CD14-positive monocyte (primary cell): ENCODE data around the gene PARP2. TPM values are rescaled to one million over a fixed set of nuclear protein-coding genes. Genes with fewer than 3 reads are reported as not detected.

Experiments
- DNase-seq, 3 donors: peaks; one replicate each; pipeline ENCODE4 v3.0.0-alpha.2; 2011 to 2022
- H2AFZ ChIP-seq: 2 replicates; pipeline ENCODE4 v1.6.0; 2012; ENCODE audit warnings: mild to moderate bottlenecking, low read depth, low read length, inconsistent platforms; ENCODE audit not compliant: insufficient read depth, poor library complexity, severe bottlenecking
- H3K27ac ChIP-seq, 2 donors: 1 replicate in 1 of 2; 2 replicates in 1 of 2; pipeline ENCODE4 v1.5.1; 2012 to 2013; ENCODE audit warnings: low read length in 2 of 2, control low read depth in 1 of 2, inconsistent platforms in 1 of 2, low read depth in 1 of 2, mild to moderate bottlenecking in 1 of 2
- H3K27me3 ChIP-seq, 2 donors: one replicate each; pipeline versions ENCODE4 v1.6.0 to v1.6.1; 2011 to 2013; ENCODE audit warnings: low read length in 2 of 2; ENCODE audit not compliant: control insufficient read depth in 2 of 2, insufficient read depth in 2 of 2
- H3K36me3 ChIP-seq, 2 donors: replicated peaks in 1 of 2; 1 replicate in 1 of 2; 2 replicates in 1 of 2; pipeline versions ENCODE4 v1.5.1 to v1.6.1; 2012 to 2013; ENCODE audit warnings: low read length in 2 of 2, control low read depth in 1 of 2, inconsistent platforms in 1 of 2, mild to moderate bottlenecking in 1 of 2; ENCODE audit not compliant: insufficient read depth in 2 of 2, control insufficient read depth in 1 of 2
- H3K4me1 ChIP-seq, 2 donors: 1 replicate in 1 of 2; 2 replicates in 1 of 2; pipeline versions ENCODE4 v1.5.1 to v1.6.1; 2012 to 2013; ENCODE audit warnings: low read length in 2 of 2, control low read depth in 1 of 2, inconsistent platforms in 1 of 2, mild to moderate bottlenecking in 1 of 2, moderate library complexity in 1 of 2; ENCODE audit not compliant: insufficient read depth in 2 of 2, control insufficient read depth in 1 of 2
- H3K4me2 ChIP-seq: replicated peaks from 2 replicates; pipeline ENCODE3; 2012; ENCODE audit warnings: low read length, moderate library complexity, mild to moderate bottlenecking; ENCODE audit not compliant: poor library complexity, severe bottlenecking; ENCODE audit errors: extremely low read depth
- H3K4me3 ChIP-seq, 3 experiments: fragments of 200-600 bp in 1 of 3; sonication (generic) in 1 of 3; replicated peaks in 1 of 3; 1 replicate in 2 of 3; 2 replicates in 1 of 3; pipeline ENCODE4 v1.5.1; 2011 to 2013; ENCODE audit warnings: low read length in 3 of 3, mild to moderate bottlenecking in 3 of 3, control low read depth in 2 of 3, low read depth in 2 of 3, inconsistent platforms in 1 of 3, moderate library complexity in 1 of 3
- H3K79me2 ChIP-seq: 2 replicates; pipeline ENCODE4 v1.6.0; 2012; ENCODE audit warnings: mild to moderate bottlenecking, control low read depth, inconsistent platforms, low read length, moderate library complexity; ENCODE audit not compliant: insufficient read depth
- H3K9ac ChIP-seq: 2 replicates; pipeline ENCODE4 v1.6.0; 2017; ENCODE audit warnings: low read length, mild to moderate bottlenecking; ENCODE audit not compliant: insufficient read depth, poor library complexity, severe bottlenecking
- H3K9me3 ChIP-seq, 2 donors: replicated peaks in 1 of 2; 1 replicate in 1 of 2; 2 replicates in 1 of 2; pipeline versions ENCODE4 v1.5.1 to v1.6.1; 2012 to 2013; ENCODE audit warnings: low read length in 2 of 2, control low read depth in 1 of 2; ENCODE audit not compliant: control insufficient read depth in 1 of 2, insufficient read depth in 1 of 2
- H4K20me1 ChIP-seq: 2 replicates; pipeline ENCODE4 v1.6.0; 2012; ENCODE audit warnings: mild to moderate bottlenecking, low read length, control low read depth, moderate library complexity; ENCODE audit not compliant: insufficient read depth
- H3K27ac Mint-ChIP-seq, 7 donors: one replicate each; pipeline ENCODE4 v1.8.0; 2020; ENCODE audit warnings: mild to moderate bottlenecking in 7 of 7, mixed read lengths in 7 of 7, moderate library complexity in 6 of 7, inconsistent platforms in 2 of 7
- H3K27me3 Mint-ChIP-seq, 3 donors: one replicate each; pipeline ENCODE4 v1.8.0; 2021 to 2022; ENCODE audit warnings: low read depth in 3 of 3, mild to moderate bottlenecking in 3 of 3, mixed read lengths in 3 of 3, moderate library complexity in 3 of 3, inconsistent platforms in 1 of 3
- H3K36me3 Mint-ChIP-seq, 2 donors: one replicate each; pipeline ENCODE4 v1.8.0; 2020; ENCODE audit warnings: mixed read lengths in 2 of 2, inconsistent platforms in 1 of 2, mild to moderate bottlenecking in 1 of 2
- H3K4me1 Mint-ChIP-seq: one replicate; pipeline ENCODE4 v1.8.0; 2020; ENCODE audit warnings: mild to moderate bottlenecking, mixed read lengths
- H3K4me3 Mint-ChIP-seq, 2 donors: one replicate each; pipeline ENCODE4 v1.8.0; 2020; ENCODE audit warnings: mild to moderate bottlenecking in 2 of 2, mixed read lengths in 2 of 2, moderate library complexity in 1 of 2
- H3K9me3 Mint-ChIP-seq, 7 donors: one replicate each; pipeline ENCODE4 v1.8.0; 2020 to 2022; ENCODE audit warnings: mixed read lengths in 7 of 7, mild to moderate bottlenecking in 6 of 7, moderate library complexity in 6 of 7, inconsistent platforms in 2 of 7
- WGBS: methylation state at CpG from one replicate; pipeline ENCODE4 v1.1.5; 2013; ENCODE audit warnings: missing lambda C conversion rate; ENCODE audit not compliant: insufficient coverage; 5-methylcytosine and 5-hydroxymethylcytosine counted together
- intact Hi-C, 2 donors: fragments of 100-400 bp; cut with micrococcal nuclease; formaldehyde crosslinking; loops; one replicate each; pipeline versions ENCODE4 v1.15.0 to v1.15.1; 2023
- polyA plus RNA-seq, 3 donors: library from polyadenylated mRNA; depleted of rRNA in 1 of 3; unstranded in 2 of 3; stranded (reverse) in 1 of 3; fragments of 300-500 nt in 2 of 3; fragments of >200 nt in 1 of 3; fragmentation: Illumina TruSeq in 2 of 3; gene quantifications; 1 replicate in 2 of 3; 2 replicates in 1 of 3; pipeline ENCODE4 v1.2.3, GENCODE V29; 2012 to 2021
- TF ChIP-seq, protein P1 (sequence below): fragments of 200-600 bp; IDR thresholded peaks from one replicate; pipeline ENCODE4 v1.8.0; 2022; ENCODE audit warnings: antibody characterized with exemption, mild to moderate bottlenecking

The PARP2 gene
- polyA plus RNA-seq, 3 donors = 1.8 to 7.3 (median 3.9) TPM

DNA sequence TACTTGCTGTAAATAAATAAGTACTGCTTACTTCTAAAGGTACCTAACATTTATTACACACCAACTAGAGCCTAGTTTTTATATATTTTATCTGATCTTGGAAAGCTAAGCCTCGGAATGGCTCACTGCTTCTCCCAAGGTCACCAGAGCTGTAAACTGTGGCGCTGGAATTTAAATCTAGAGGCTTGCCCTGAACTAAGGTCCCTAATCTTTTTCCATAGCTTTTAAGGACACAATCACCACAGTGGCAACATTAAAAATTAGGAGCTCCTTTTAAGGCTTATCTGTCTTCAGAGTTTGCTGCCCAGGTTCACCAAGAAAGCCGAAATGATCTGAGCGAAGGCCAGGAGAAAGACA lies 11.0 kb upstream of the PARP2 start:
- H3K9ac ChIP-seq = peak overlapping the region; percentile 45
- no peaks in the 10 kb centered on the region for H4K20me1 ChIP-seq
- no peaks in the 10 kb centered on the region for H3K36me3 Mint-ChIP-seq
- TF ChIP-seq, protein P1, sequence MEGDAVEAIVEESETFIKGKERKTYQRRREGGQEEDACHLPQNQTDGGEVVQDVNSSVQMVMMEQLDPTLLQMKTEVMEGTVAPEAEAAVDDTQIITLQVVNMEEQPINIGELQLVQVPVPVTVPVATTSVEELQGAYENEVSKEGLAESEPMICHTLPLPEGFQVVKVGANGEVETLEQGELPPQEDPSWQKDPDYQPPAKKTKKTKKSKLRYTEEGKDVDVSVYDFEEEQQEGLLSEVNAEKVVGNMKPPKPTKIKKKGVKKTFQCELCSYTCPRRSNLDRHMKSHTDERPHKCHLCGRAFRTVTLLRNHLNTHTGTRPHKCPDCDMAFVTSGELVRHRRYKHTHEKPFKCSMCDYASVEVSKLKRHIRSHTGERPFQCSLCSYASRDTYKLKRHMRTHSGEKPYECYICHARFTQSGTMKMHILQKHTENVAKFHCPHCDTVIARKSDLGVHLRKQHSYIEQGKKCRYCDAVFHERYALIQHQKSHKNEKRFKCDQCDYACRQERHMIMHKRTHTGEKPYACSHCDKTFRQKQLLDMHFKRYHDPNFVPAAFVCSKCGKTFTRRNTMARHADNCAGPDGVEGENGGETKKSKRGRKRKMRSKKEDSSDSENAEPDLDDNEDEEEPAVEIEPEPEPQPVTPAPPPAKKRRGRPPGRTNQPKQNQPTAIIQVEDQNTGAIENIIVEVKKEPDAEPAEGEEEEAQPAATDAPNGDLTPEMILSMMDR = no peak
- H3K27ac ChIP-seq = peak overlapping the region in 1 of 2 donors; percentile 22
- H3K79me2 ChIP-seq = peaks cover 38% of the 10 kb centered on the region
- peaks cover 0 to 2% (median 0%) of the 10 kb centered on the region in 7 donors for H3K9me3 Mint-ChIP-seq
- no peaks in the 10 kb centered on the region for H3K27me3 ChIP-seq
- DNase-seq = no peak
- peaks cover 13 to 17% of the 10 kb centered on the region in 2 donors for H3K4me1 ChIP-seq
- peak overlapping the region in 4 of 7 donors; percentile 3 to 91 (median 52) for H3K27ac Mint-ChIP-seq
- peak overlapping the region; percentile 79 for H3K4me2 ChIP-seq
- H2AFZ ChIP-seq = peak overlapping the region; percentile 86
- peak overlapping the region; percentile 92 to 97 for H3K4me3 Mint-ChIP-seq
- H3K36me3 ChIP-seq = peaks cover 0 to 8% of the 10 kb centered on the region in 2 donors
- H3K4me1 Mint-ChIP-seq = peaks cover 27% of the 10 kb centered on the region
- peaks cover 0 to 2% (median 1%) of the 10 kb centered on the region in 3 donors for H3K27me3 Mint-ChIP-seq
- 15% methylated on average over 4 of the region's 4 CpGs for WGBS
- peak overlapping the region; percentile 43 to 82 (median 79) for H3K4me3 ChIP-seq
- H3K9me3 ChIP-seq = no peaks in the 10 kb centered on the region
- intact Hi-C loops = no loop called here

DNA sequence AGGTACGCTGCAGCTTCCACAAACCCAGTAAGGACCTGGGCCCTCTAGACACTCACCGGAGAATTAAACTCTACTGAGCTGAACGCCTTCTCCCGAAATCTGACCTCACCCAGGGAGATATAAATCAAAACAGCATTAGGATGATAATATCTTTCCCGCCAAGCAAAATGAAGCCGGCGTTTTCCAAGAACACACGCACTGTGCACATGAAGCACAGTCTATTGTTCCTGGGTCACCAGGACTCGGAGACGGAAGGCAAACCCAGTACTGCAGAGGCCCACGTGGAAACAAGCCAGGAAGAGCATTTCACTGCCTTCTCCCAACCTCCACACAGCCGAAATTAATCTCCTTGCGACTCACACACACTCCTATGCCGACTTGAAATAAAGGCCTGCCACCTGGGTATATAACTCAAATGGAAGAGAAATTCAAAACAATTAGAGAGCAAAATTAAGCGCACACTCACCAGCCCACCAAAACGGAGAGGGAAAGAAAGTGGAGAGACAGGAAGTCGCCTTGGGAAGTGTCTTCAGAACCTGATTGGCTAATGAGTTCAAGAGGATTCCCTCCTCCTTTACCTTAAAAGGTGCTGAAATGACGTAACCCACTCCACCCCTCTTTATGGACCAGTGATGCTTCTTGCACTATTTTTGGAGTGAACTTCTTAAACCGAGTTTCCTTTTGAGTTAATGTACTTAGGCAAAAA lies 10.5 kb upstream of the PARP2 start, which contains the start of gene CCNB1IP1:
Gene CCNB1IP1, minus strand, starts transcription at position 492 of the 706 bp plus-strand sequence. CDS start 16,756 bp downstream, outside the sequence.
- Histone ChIP-seq H3K79me2 (peaks cover 38% of the 10 kb centered on the region), H2AFZ (peak within 1 kb of the TSS; percentile 86), H3K4me3 (peak within 1 kb of the TSS; percentile 43 to 82 (median 79)), H3K9me3 (no peaks in the 10 kb centered on the region), H4K20me1 (no peaks in the 10 kb centered on the region), H3K4me1 (peaks cover 13 to 17% of the 10 kb centered on the region in 2 donors), H3K36me3 (peaks cover 0 to 8% of the 10 kb centered on the region in 2 donors), H3K27ac (peak within 1 kb of the TSS; percentile 22 to 65), H3K4me2 (peak within 1 kb of the TSS; percentile 79), H3K27me3 (no peaks in the 10 kb centered on the region), H3K9ac (peak within 1 kb of the TSS; percentile 45)
- peak within 1 kb of the TSS; percentile 3 to 91 (median 71) for H3K27ac Mint-ChIP-seq
- TF ChIP-seq, protein P1 = no peak
- H3K36me3 Mint-ChIP-seq = no peaks in the 10 kb centered on the region
- peak; percentile 5 to 47 (median 28) for DNase-seq
- WGBS = 2% methylated on average over 10 of the region's 19 CpGs
- H3K4me1 Mint-ChIP-seq = peaks cover 24% of the 10 kb centered on the region
- intact Hi-C loops = no loop called here
- peak within 1 kb of the TSS; percentile 92 to 97 for H3K4me3 Mint-ChIP-seq
- H3K27me3 Mint-ChIP-seq = peaks cover 0 to 2% (median 1%) of the 10 kb centered on the region in 3 donors
- peaks cover 0 to 2% (median 0%) of the 10 kb centered on the region in 7 donors for H3K9me3 Mint-ChIP-seq
